Endothelial cell of umbilical vein (primary cell): Measurements from ENCODE around the gene HSP90AB1. TPM values are rescaled to one million over a fixed set of nuclear protein-coding genes. Genes with fewer than 3 reads are reported as not detected.

Experiments used
- BruUV-seq: library from RNA; stranded (reverse); fragments of 400-500 nt; replicated peaks from 2 replicates; lab custom pipeline; 2021; lab: Mats Ljungman, UMichigan
- CTCF ChIA-PET: fragments of 300-600, 350-600 bp; sonication (Branson Sonifier 250); formaldehyde crosslinking; loops from one replicate; lab custom pipeline; 2021; ENCODE audit warnings: antibody characterized with exemption, inconsistent platforms; lab: Charles Lee
- POLR2A ChIA-PET: fragments of 300-600, 350-600 bp; sonication (Branson Sonifier 250); formaldehyde crosslinking; loops from one replicate; lab custom pipeline; 2021; ENCODE audit warnings: antibody characterized with exemption, inconsistent platforms; lab: Charles Lee
- DNase-seq: peaks from one replicate; pipeline ENCODE4 v3.0.0-alpha.2; 2011; ENCODE audit warnings: low read depth, low spot score
- FAIRE-seq: peaks from 2 replicates; lab custom pipeline; 2011; peaks lifted over from hg19 to GRCh38; lab: Jason Lieb, UNC
- H2AFZ ChIP-seq: 2 replicates; pipeline ENCODE4 v1.6.0; 2012; ENCODE audit warnings: low read depth, low read length, control low read depth, inconsistent platforms
- H3K27ac ChIP-seq: 2 replicates; pipeline ENCODE4 v1.5.1; 2011; ENCODE audit warnings: low read depth, mild to moderate bottlenecking, control low read depth, low read length, moderate library complexity; ENCODE audit not compliant: insufficient read depth
- H3K27me3 ChIP-seq, 2 experiments: 2 replicates each; pipeline versions ENCODE4 v1.6.0 to v1.6.1; 2011; ENCODE audit warnings: low read length in 2 of 2, mixed read lengths in 1 of 2; ENCODE audit not compliant: control insufficient read depth in 2 of 2, insufficient read depth in 2 of 2
- H3K36me3 ChIP-seq, 2 experiments: 2 replicates in 1 of 2; 3 replicates in 1 of 2; pipeline ENCODE4 v1.5.1; 2011; ENCODE audit warnings: low read length in 2 of 2, mild to moderate bottlenecking in 1 of 2, moderate library complexity in 1 of 2; ENCODE audit not compliant: control insufficient read depth in 2 of 2, insufficient read depth in 2 of 2; ENCODE audit errors: extremely low read depth in 1 of 2
- H3K4me1 ChIP-seq: 3 replicates; pipeline ENCODE4 v1.5.1; 2011; ENCODE audit warnings: mild to moderate bottlenecking, low read length; ENCODE audit not compliant: control insufficient read depth, insufficient read depth; ENCODE audit errors: extremely low read depth
- H3K4me2 ChIP-seq: 2 replicates; pipeline ENCODE4 v1.6.1; 2011; ENCODE audit warnings: low read length, control low read depth, mixed read lengths; ENCODE audit not compliant: insufficient read depth
- H3K4me3 ChIP-seq, 3 experiments: fragments of 200-600 bp in 1 of 3; sonication (generic), shearing (Covaris generic) in 1 of 3; replicated peaks in 1 of 3; 2 replicates each; pipeline ENCODE4 v1.5.1; 2011 to 2016; ENCODE audit warnings: control low read depth in 3 of 3, low read length in 3 of 3, mild to moderate bottlenecking in 2 of 3, inconsistent platforms in 1 of 3, low read depth in 1 of 3, moderate library complexity in 1 of 3; ENCODE audit not compliant: insufficient read depth in 1 of 3
- H3K79me2 ChIP-seq: 2 replicates; pipeline ENCODE4 v1.6.0; 2012; ENCODE audit warnings: low read length, inconsistent platforms; ENCODE audit not compliant: control insufficient read depth, insufficient read depth
- H3K9ac ChIP-seq: replicated peaks from 2 replicates; pipeline ENCODE3; 2011; ENCODE audit warnings: low read length, control low read depth; ENCODE audit not compliant: insufficient read depth; ENCODE audit errors: extremely low read depth
- H3K9me1 ChIP-seq: replicated peaks from 3 replicates; pipeline ENCODE4 v1.6.0; 2011; ENCODE audit warnings: mild to moderate bottlenecking, low read length; ENCODE audit not compliant: control insufficient read depth, insufficient read depth; ENCODE audit errors: extremely low read depth
- H3K9me3 ChIP-seq: replicated peaks from 2 replicates; pipeline ENCODE4 v1.5.1; 2012; ENCODE audit warnings: low read length, inconsistent platforms; ENCODE audit not compliant: control insufficient read depth, insufficient read depth
- H4K20me1 ChIP-seq: replicated peaks from 2 replicates; pipeline ENCODE3; 2011; ENCODE audit warnings: mild to moderate bottlenecking, low read length; ENCODE audit not compliant: control insufficient read depth, insufficient read depth; ENCODE audit errors: extremely low read depth
- CTCF ChIP-seq, 2 donors: IDR thresholded peaks; 1 replicate in 1 of 2; 2 replicates in 1 of 2; pipeline ENCODE4 v1.5.1; 2011; ENCODE audit warnings: low read length in 2 of 2, mild to moderate bottlenecking in 2 of 2, moderate library complexity in 2 of 2, control low read depth in 1 of 2, inconsistent platforms in 1 of 2, low read depth in 1 of 2; ENCODE audit not compliant: insufficient read depth in 1 of 2; ENCODE audit errors: extremely low read depth in 1 of 2
- EZH2 ChIP-seq: IDR thresholded peaks from 2 replicates; pipeline ENCODE4 v1.6.1; 2012; ENCODE audit warnings: borderline replicate concordance, low read depth, mild to moderate bottlenecking, moderate library complexity, low read length, inconsistent platforms; ENCODE audit not compliant: severe bottlenecking
- FOS ChIP-seq: IDR thresholded peaks from 2 replicates; pipeline ENCODE4 v1.6.1; 2011; ENCODE audit warnings: mild to moderate bottlenecking, low read length, moderate library complexity, borderline replicate concordance; ENCODE audit not compliant: insufficient read depth
- GATA2 ChIP-seq: IDR thresholded peaks from 2 replicates; pipeline ENCODE4 v1.7.0; 2011; ENCODE audit warnings: low read depth, mild to moderate bottlenecking, moderate library complexity, mixed read lengths, low read length; ENCODE audit not compliant: insufficient read length, insufficient read depth
- JUN ChIP-seq: IDR thresholded peaks from 2 replicates; pipeline ENCODE4 v1.6.1; 2011; ENCODE audit warnings: borderline replicate concordance, low read depth; ENCODE audit not compliant: insufficient read length, insufficient read depth
- MYC ChIP-seq: IDR thresholded peaks from one replicate; pipeline ENCODE4 v1.6.1; 2011; ENCODE audit warnings: mild to moderate bottlenecking, low read depth, low read length
- POLR2A ChIP-seq: IDR thresholded peaks from 2 replicates; pipeline ENCODE4 v1.6.1; 2012; ENCODE audit warnings: low read depth, mild to moderate bottlenecking, control low read depth, low read length
- POLR2AphosphoS5 ChIP-seq: IDR thresholded peaks from 2 replicates; pipeline ENCODE4 v1.6.1; 2012; ENCODE audit warnings: low read depth, mild to moderate bottlenecking, control low read depth, low read length, moderate library complexity; ENCODE audit not compliant: insufficient read depth
- dilution Hi-C: fragments of 300-500 bp; cut with MboI; formaldehyde crosslinking; loops from one replicate; pipeline ENCODE4 v1.15.0; 2019; ENCODE audit warnings: low sequenced_read_pairs; ENCODE audit not compliant: extremely low pct_ligation_motif_present
- intact Hi-C: fragments of 100-400 bp; cut with micrococcal nuclease; formaldehyde crosslinking; loops from one replicate; pipeline ENCODE4 v1.10.0; 2022
- polyA plus RNA-seq, 4 experiments: library from polyadenylated mRNA; depleted of rRNA in 3 of 4; stranded (reverse) in 3 of 4; unstranded in 1 of 4; fragments of >200 nt; gene quantifications; 2 replicates each; pipeline versions ENCODE4 v1.2.1 to v1.2.3, GENCODE V29; 2011 to 2012; ENCODE audit warnings: missing spikeins in 1 of 4
- total RNA-seq: library from RNA; stranded (reverse); gene quantifications from 2 replicates; pipeline ENCODE4 v1.2.3, GENCODE V29; 2021

The HSP90AB1 gene
- total and polyA plus RNA-seq, 2 donors (not counting 3 experiments of a cell fraction or from before 2014, with no cell fraction given) = 824 to 1,201 TPM

- no TSS peak for BruUV-seq
- CTCF ChIA-PET = interaction anchor here (0.6 to 6.2 kb wide), 4 partner anchors 10 to 71 kb away, joined by 4 to 154 read pairs (median 20); partner anchors contain the start of genes AARS2 and SLC35B2
- no peak for FAIRE-seq
These were observed 19.4 kb downstream of the HSP90AB1 start for GRCh38 chr6:44266347-44266746.

More at GRCh38 chr6:44266347-44266746, 19.4 kb downstream of the HSP90AB1 start:
- no peak for TF ChIP-seq POLR2A
- no peak for TF ChIP-seq MYC
- no peak for TF ChIP-seq GATA2
- no peak for TF ChIP-seq POLR2AphosphoS5
- TF ChIP-seq FOS = no peak
- TF ChIP-seq JUN = no peak
- no peak for TF ChIP-seq EZH2
- TF ChIP-seq CTCF (IDR thresholded peaks at IDR 0.05; ENCODE audit: extremely low read depth in 1 of 2, insufficient read depth in 1 of 2, low read depth in 1 of 2, low read length in 2 of 2) = no peak
- intact Hi-C loops = no loop called here
- Histone ChIP-seq H3K4me2 (no peak overlapping the region), H3K9ac (no peak overlapping the region), H3K4me3 (no peak overlapping the region), H3K9me3 (no peaks in the 10 kb centered on the region), H3K9me1 (no peaks in the 10 kb centered on the region), H3K27me3 (peaks cover 15 to 24% of the 10 kb centered on the region in 2 experiments), H3K79me2 (peaks cover 26% of the 10 kb centered on the region), H4K20me1 (no peaks in the 10 kb centered on the region), H3K36me3 (peaks cover 2 to 3% of the 10 kb centered on the region in 2 experiments), H3K27ac (no peak overlapping the region), H3K4me1 (peaks cover 36% of the 10 kb centered on the region), H2AFZ (no peak overlapping the region)
- POLR2A ChIA-PET = no interaction called here
- no peak for DNase-seq
- dilution Hi-C loops = no loop called here
